Activated CD8-positive, alpha-beta T cell treated with anti-CD3 and anti-CD28 coated beads for 36 hours (primary cell): ENCODE data around the gene OBSCN. TPM values are rescaled to one million over a fixed set of nuclear protein-coding genes. Genes with fewer than 3 reads are reported as not detected.

Experiments used
- ATAC-seq: fragments of 200-7000 bp; cut with Tn5 transposase; one replicate; pipeline ENCODE4 v1.10.0; 2021; ENCODE audit warnings: mild to moderate bottlenecking, moderate library complexity
- CTCF ChIA-PET: fragments of 350-600 bp; sonication (Branson Sonifier 250); formaldehyde crosslinking; loops from one replicate; lab custom pipeline; 2021; ENCODE audit warnings: antibody characterized with exemption; lab: Charles Lee
- POLR2A ChIA-PET: fragments of 350-600 bp; sonication (Branson Sonifier 250); formaldehyde crosslinking; loops from one replicate; lab custom pipeline; 2021; ENCODE audit warnings: antibody characterized with exemption; lab: Charles Lee
- DNase-seq: peaks from one replicate; pipeline ENCODE4 v3.0.0-alpha.2; 2020
- H3K27ac Mint-ChIP-seq: one replicate; pipeline ENCODE4 v1.8.0; 2021; ENCODE audit warnings: mild to moderate bottlenecking, mixed read lengths
- H3K27me3 Mint-ChIP-seq: one replicate; pipeline ENCODE4 v1.8.0; 2021; ENCODE audit warnings: mixed read lengths
- H3K36me3 Mint-ChIP-seq: one replicate; pipeline ENCODE4 v1.8.0; 2021; ENCODE audit warnings: low read depth, mixed read lengths
- H3K4me1 Mint-ChIP-seq: one replicate; pipeline ENCODE4 v1.8.0; 2021; ENCODE audit warnings: low read depth, mixed read lengths
- H3K4me3 Mint-ChIP-seq: one replicate; pipeline ENCODE4 v1.8.0; 2021; ENCODE audit warnings: mild to moderate bottlenecking, moderate library complexity, mixed read lengths
- H3K9me3 Mint-ChIP-seq: one replicate; pipeline ENCODE4 v1.8.0; 2021; ENCODE audit warnings: mixed read lengths
- intact Hi-C: fragments of 100-400 bp; cut with micrococcal nuclease; formaldehyde crosslinking; loops from one replicate; pipeline ENCODE4 v1.10.0; 2022
- total RNA-seq, 2 experiments: library from RNA; stranded (reverse); gene quantifications; one replicate each; pipeline ENCODE4 v1.2.3, GENCODE V29; 2021
- TF ChIP-seq, protein P1 (sequence below): fragments of 200-600 bp; IDR thresholded peaks from one replicate; pipeline ENCODE4 v1.8.0; 2022; ENCODE audit warnings: antibody characterized with exemption, mild to moderate bottlenecking

Gene OBSCN
- total RNA-seq, 2 experiments from 2014 or later = 21.6 to 23.7 TPM

DNA sequence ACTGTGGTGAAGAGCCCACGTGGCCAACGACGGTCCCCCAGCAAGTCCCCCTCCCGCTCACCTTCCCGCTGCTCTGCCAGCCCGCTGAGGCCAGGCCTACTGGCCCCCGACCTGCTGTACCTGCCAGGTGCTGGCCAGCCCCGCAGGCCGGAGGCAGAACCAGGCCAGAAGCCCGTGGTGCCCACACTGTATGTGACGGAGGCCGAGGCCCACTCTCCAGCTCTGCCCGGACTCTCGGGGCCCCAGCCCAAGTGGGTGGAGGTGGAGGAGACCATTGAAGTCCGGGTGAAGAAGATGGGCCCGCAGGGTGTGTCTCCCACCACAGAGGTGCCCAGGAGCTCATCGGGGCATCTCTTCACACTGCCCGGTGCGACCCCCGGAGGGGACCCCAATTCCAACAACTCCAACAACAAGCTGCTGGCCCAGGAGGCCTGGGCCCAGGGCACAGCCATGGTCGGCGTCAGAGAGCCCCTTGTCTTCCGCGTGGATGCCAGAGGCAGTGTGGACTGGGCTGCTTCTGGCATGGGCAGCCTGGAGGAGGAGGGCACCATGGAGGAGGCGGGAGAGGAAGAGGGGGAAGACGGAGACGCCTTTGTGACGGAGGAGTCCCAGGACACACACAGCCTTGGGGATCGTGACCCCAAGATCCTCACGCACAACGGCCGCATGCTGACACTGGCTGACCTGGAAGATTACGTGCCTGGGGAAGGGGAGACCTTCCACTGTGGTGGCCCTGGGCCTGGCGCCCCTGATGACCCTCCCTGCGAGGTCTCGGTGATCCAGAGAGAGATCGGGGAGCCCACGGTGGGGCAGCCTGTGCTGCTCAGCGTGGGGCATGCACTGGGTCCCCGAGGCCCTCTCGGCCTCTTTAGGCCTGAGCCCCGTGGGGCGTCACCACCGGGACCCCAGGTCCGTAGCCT is 152.0 kb downstream of the OBSCN start:
- ATAC-seq (no peak), DNase-seq (no peak)
- CTCF ChIA-PET = no interaction called here
- POLR2A ChIA-PET = no interaction called here
- intact Hi-C loops = no loop called here
- H3K36me3 Mint-ChIP-seq = no peaks in the 10 kb centered on the region
- no peaks in the 10 kb centered on the region for H3K9me3 Mint-ChIP-seq
- no peak overlapping the region for H3K4me3 Mint-ChIP-seq
- TF ChIP-seq, protein P1, sequence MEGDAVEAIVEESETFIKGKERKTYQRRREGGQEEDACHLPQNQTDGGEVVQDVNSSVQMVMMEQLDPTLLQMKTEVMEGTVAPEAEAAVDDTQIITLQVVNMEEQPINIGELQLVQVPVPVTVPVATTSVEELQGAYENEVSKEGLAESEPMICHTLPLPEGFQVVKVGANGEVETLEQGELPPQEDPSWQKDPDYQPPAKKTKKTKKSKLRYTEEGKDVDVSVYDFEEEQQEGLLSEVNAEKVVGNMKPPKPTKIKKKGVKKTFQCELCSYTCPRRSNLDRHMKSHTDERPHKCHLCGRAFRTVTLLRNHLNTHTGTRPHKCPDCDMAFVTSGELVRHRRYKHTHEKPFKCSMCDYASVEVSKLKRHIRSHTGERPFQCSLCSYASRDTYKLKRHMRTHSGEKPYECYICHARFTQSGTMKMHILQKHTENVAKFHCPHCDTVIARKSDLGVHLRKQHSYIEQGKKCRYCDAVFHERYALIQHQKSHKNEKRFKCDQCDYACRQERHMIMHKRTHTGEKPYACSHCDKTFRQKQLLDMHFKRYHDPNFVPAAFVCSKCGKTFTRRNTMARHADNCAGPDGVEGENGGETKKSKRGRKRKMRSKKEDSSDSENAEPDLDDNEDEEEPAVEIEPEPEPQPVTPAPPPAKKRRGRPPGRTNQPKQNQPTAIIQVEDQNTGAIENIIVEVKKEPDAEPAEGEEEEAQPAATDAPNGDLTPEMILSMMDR = no peak
- H3K27ac Mint-ChIP-seq = no peak overlapping the region
- H3K27me3 Mint-ChIP-seq = no peaks in the 10 kb centered on the region
- H3K4me1 Mint-ChIP-seq = no peaks in the 10 kb centered on the region

DNA sequence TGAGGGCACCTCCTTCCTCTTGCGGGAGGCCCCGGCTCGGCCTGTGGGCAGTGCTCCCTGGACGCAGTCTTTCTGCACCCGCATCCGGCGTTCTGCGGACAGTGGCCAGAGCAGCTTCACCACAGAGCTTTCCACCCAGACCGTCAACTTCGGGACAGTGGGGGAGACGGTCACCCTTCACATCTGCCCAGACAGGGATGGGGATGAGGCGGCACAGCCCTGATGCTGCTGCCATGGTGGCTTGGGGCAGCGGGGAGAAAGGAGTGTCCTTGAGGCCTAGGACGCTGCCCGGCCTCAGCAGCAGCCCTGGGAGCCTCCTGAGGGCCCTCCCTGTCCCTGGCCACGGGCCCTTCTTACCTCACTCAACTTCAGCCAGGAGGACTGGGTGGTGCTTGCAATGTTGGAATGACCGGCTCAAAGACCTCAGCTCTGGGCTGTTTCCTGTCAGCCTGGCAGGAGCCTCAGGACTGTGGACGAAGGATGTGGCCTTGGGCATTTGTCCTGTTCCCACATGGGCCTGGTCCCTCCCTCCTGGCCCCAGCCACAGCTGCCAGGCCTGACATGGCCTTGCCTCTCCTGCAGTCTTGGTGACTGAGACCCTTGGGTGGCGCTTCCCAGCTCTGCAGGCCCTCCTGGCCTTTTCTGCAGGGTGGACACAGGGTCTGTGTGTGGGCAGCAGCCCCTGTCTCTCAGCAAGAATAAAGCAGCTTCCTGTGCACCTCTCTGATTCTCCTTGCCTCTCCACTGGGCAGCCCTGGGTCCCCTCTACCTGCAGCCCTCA is 152.9 kb downstream of the OBSCN start:
- Mint-ChIP-seq H3K9me3 (no peaks in the 10 kb centered on the region), H3K36me3 (no peaks in the 10 kb centered on the region), H3K27me3 (no peaks in the 10 kb centered on the region), H3K4me3 (no peak overlapping the region), H3K4me1 (no peaks in the 10 kb centered on the region), H3K27ac (no peak overlapping the region)
- TF ChIP-seq, protein P1 = no peak
- no peak for ATAC-seq
- DNase-seq = no peak
- intact Hi-C loops = no loop called here
- ChIA-PET POLR2A (no interaction called here), CTCF (no interaction called here)

- no peak for DNase-seq
- Mint-ChIP-seq H3K36me3 (no peaks in the 10 kb centered on the region), H3K27me3 (no peaks in the 10 kb centered on the region), H3K9me3 (no peaks in the 10 kb centered on the region), H3K4me3 (no peak overlapping the region), H3K27ac (no peak overlapping the region), H3K4me1 (no peaks in the 10 kb centered on the region)
- ATAC-seq = no peak
- TF ChIP-seq, protein P1 = no peak
- ChIA-PET CTCF (no interaction called here), POLR2A (no interaction called here)
- intact Hi-C loops = no loop called here
Measured at GRCh38 chr1:228361314-228362140, 153.7 kb downstream of the OBSCN start.

DNA sequence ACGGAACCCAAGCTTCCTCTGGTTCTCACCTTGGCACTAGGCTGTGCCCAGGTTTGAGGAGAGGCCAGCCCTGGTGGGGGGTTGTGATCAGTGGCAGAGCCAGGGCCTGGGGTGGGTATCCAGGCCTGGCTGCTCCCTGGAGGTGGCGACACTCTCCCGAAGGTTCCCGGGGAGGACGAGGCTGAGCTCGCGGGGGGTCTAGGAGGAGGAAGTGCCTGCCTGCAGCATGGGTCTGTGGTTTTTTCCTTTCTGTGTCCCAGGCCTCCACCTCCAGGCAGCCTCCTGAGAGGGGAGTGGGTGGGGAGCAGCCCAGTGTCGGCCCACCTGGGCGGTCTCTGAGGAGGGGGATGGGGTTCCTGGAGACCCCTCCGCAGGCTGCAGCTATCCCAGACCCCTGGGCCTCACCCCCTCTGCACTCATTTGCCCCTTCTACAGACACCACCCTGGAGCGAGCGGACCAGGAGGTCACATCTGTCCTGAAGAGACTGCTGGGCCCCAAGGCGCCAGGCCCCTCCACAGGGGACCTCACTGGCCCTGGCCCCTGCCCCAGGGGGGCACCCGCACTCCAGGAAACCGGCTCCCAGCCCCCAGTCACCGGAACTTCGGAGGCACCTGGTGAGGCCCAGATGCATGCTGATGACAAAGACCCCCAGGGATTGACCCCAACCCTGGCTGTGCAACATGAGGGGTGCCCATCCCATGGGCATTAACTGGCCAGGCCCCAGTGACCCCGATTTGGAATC is 154.5 kb downstream of the OBSCN start:
- intact Hi-C loops = no loop called here
- no peak overlapping the region for H3K27ac Mint-ChIP-seq
- POLR2A ChIA-PET = no interaction called here
- H3K9me3 Mint-ChIP-seq = no peaks in the 10 kb centered on the region
- no peak overlapping the region for H3K4me3 Mint-ChIP-seq
- no peaks in the 10 kb centered on the region for H3K36me3 Mint-ChIP-seq
- CTCF ChIA-PET = no interaction called here
- DNase-seq (no peak), ATAC-seq (no peak)
- H3K27me3 Mint-ChIP-seq = no peaks in the 10 kb centered on the region
- no peaks in the 10 kb centered on the region for H3K4me1 Mint-ChIP-seq
- TF ChIP-seq, protein P1 = no peak
